GM21723 (cell line): ENCODE measurements around the gene RALBP1.

Experiments
- ATAC-seq: cut with Tn5 transposase; IDR thresholded peaks from one replicate; pipeline ENCODE4 v1.9.1; 2021; ENCODE audit warnings: mild to moderate bottlenecking, moderate library complexity; ENCODE audit not compliant: unreplicated experiment

RALBP1 gene

DNA sequence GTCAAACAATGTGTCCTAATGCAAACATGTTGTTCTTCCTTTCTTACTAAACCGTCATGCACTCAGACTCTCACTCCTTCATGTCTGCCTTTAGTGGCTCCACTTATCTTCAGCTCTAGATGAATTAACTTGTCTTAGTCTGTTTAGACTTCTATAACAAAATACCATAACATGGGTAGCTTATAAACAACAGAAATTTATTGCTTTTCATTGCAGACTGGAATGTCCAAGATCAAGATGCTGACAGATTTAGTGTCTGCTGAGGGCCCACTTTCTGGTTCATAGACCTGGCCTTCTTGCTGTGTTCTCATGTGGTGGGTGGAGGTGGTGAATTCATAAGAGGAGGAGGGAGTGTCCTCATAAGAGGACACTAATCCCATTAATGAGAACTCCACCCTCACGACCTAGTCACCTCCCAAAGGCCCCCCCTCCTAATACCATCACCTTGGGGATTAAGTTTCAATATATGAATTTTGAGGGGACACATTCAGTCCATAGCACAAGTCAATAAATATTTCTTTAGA is 32.3 kb downstream of the RALBP1 start:
- no peak for ATAC-seq

DNA sequence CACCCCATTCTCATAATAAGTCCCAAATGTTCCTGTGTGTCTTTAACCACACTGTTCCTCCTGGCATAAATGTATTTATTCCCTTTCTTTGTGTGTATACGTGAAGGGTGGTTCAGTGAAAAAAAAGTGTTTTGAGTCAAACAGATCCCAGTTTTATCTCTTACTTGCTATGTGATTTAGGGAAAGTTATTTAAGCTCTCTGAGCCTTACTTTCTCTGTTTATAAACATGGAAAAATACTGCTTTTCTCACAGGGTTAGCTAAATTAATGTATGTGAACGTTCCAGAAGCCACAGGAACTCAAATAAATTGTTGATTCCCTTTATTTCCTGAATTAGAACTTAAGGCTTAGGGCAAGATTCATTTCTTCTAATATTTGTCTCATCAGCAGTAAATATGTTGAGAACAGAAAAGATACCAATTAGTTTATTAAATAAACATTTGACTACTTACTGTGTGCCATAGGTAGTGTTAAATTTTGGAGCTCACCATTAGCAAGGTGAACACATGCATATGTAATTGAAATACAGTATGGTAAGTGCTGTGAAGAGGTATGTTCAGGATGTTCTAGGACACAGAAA is 33.2 kb downstream of the RALBP1 start:
- ATAC-seq: no peak

DNA sequence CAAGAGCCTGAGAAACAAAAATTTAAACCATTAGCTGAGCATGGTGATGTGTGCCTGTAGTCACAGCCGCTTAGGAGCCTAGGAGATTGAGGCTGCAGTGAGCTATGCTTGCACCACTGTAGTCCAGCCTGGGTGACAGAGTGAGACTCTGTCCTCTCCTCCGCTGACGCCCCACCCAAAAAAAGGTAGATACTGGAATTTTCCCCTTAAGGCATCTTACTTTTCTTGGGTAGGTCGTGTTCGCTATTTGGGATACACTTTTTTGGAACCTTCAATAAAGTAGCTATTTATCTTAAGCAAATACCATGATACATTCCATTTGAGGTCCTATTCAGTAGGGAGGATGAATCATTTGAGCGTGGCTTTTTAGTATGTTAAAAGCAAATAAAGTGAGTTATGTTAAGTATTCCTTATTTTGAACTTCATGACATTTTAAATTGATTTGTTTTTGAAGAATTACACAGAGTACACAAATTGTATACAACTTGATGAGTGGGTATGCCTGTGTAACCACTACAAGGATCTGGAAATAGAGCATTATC is 38.7 kb downstream of the RALBP1 start:
- no peak for ATAC-seq

DNA sequence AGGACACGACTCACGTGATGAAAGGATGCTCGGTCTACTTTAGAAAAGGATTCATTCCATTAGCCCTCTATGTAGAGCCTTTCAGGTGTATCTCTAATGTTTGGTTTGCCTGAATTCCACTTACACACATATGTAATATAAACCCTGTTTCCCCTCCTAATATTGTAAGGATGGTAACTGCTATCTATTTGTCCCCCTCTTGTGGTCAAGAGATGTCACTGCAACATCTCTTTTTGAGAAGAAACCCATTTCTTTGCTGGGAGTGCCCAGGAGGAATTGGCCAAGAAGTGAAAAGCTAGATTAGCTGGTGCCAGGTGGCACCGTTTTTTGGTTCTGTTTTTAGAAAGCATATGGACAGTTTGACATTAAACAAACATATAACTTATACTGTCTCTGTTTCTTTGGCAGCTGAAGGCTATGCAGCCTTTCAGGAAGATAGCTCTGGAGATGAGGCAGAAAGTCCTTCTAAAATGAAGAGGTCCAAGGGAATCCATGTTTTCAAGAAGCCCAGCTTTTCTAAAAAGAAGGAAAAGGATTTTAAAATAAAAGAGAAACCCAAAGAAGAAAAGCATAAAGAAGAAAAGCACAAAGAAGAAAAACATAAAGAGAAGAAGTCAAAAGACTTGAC is 41.2 kb downstream of the RALBP1 start:
- ATAC-seq: no peak

DNA sequence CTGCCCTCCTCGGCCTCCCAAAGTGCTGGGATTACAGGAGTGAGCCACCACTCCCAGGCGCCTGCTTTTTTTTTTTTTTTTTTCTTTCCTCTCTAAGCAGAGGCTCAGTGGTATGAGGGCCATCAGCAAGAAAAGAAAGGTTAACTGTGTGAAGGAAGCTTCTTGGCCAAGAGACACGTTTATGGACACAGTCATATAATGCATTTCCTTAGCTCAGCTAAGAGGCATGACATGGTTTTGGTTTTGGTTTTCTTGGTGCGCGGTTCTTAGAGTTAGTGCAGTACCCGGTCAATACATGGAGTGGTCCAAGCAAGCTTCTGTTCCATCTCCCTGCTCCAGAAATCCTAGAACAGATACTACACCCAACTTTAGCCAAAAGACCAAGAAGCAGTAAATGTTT is 42.6 kb downstream of the RALBP1 start:
- ATAC-seq: no peak

DNA sequence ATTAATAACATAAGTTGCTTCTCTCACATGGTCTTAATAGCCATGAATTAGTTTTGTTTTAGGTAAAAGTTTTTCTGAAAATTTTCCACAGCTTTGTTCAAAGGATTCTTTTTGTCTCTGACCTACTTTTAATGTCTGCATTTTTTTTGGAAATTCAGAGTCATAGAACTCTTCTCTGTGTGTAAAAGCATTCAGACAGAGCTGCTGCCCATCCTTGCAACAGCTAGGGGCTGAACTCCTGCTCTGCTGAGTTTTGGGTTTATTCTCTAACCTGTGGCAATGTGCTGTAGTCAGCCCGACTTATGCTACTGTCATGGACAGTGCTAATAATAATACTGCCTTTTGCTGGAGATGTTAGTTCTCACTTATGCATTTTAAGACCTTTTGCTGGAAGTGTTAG is 44.1 kb downstream of the RALBP1 start:
- ATAC-seq: no peak

DNA sequence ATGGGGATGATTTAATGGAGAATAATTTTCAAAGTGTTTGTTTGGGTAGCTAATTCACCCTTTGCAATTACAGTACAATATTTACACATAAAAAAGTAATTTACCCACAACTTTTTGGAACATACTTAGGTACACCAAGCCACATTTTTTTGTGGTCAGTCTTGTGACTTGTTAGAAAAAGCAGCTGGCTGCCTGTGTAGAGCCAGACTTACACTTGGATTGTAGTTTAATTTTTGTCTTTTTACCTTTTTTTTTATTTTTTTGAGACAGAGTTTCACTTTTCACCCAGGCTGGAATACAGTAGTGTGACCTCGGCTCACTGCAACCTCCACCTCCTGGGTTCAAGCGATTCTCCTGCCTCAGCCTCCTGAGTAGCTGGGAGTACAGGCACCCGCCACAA is 45.4 kb downstream of the RALBP1 start:
- ATAC-seq: no peak

DNA sequence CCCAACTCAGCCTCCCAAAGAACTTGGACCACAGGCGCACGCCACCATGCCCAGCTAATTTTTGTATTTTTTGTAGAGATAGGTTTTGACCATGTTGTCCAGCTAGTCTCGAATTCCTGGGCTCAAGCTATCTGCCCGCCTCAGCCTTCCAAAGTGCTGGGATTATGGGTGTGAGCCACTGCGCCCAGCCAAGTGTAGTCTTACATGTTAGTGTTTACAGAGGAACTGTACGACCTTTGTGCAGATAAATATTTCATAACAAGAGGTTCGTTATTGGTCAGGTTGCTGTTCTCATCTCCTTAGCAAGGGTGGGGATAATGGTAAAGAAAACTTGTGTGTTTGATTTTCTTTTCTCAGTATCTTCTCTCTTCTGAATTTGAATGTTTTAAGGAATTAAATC is 46.5 kb downstream of the RALBP1 start:
- no peak for ATAC-seq

DNA sequence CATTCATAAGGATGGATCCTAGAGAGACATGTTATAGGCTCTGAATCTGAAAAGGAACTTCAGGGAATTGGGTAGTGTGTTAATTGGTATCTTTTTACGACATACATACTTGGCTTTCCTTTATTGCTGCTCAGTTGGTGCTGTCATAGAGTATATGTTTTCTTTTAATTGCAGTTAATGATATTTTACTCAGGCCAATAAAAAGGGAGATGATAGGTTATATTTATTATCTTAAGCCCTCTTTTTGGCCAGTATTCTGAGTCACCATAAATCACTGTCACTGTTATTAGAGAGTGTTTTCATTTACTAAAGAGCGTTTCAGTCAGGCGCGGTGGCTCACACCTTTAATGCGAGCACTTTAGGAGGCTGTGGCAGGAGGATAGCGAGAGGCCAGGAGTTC is 47.6 kb downstream of the RALBP1 start:
- ATAC-seq: no peak

DNA sequence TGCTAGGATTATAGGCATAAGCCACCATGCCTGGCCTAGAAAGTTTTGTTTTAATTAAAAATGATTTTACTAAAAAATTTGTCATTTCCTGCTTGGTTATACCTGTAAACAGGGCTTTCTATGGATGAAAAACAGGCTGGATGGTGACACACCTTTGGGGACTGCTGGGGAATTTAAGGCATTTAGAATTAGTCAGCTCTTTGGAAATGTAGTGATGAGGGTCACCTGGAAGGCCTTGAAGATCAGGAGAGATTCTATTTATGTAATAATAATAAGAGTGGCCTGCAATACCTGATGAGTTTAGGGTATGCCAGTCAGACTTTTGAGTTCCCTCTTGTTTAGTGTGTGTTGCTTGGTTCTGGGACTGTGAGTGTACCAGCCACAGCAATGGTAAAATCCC is 51.1 kb downstream of the RALBP1 start:
- no peak for ATAC-seq

DNA sequence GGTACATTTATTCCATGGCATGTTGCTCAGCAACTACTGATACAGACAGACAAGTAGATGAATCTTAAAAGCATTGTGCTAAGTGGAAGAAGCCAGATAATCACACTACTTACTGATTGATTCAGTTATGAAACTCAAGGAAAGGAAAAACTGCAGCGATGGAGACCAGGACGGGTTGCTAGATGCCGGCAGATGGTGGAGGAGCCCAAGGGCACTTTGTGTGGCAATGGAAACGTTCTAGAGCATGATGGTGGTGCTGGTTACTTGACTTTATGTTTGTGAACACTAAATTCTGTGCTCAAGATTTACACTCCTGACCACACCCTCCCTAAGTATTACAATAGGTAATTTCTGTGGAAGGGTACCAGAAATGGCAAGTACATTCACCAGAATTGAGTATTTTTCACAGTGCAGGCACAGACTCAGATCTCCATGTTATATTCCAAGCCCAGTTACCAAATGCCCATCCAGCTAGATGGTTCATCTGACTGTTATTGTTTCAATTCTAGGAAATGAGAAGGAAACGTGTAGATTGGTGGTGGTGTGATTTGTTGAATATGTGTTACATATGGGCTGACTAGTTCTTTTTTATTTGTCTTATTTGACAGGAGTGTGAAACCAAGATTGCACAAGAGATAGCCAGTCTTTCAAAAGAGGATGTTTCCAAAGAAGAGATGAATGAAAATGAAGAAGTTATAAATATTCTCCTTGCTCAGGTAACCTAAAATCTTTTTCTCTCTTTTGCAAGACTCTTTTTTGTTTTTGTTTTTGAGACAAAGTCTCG is 55.1 kb downstream of the RALBP1 start:
- ATAC-seq: no peak

DNA sequence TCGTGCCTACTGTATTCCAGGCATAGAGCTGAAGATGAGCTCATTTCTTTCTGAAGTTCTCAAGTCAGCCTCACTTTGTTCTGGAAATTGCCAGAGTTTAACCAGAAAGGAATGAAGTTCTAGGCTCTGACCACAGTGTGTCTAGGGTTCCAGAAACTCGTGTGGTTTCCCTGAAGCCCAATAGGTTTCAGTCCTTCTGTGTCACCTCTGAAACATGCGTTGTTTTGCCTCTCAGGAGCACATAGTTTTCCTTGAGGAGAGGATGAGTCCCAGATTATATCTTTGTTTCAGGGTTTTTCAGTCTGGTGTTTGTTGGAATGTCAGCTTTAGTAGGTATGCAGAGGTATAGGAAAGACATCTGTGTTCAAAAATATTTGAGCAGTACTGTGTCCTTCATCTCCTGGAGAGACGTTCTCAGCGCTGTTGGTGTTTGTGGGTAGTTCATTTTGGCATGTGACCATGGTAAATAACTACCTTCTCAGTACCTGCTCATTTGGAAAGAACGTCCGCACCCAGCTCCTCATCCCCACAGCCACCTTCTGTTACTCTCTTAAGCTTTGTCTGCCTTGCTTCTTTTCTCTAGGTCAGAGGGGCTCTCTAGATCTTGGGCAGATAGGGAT is 56.6 kb downstream of the RALBP1 start:
- ATAC-seq: no peak

DNA sequence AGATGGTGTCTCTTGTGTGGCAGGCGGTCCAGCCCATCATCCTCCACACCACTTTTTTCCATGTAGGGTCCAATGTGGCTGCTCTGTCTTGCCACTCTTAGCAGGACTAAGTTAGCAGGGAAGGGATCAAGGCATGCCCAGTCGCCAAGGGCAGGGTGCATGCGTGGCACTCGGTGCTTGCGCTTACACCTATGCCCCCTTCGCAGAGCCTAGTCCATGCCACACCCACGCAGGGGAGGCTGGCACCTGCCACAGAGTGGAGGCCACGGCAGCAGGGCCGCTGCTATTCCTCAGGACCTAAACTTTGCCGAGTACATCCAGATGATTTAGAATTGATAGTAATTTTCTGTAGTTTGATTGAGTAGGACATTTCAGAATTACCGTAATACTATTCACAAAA is 59.5 kb downstream of the RALBP1 start:
- no peak for ATAC-seq

DNA sequence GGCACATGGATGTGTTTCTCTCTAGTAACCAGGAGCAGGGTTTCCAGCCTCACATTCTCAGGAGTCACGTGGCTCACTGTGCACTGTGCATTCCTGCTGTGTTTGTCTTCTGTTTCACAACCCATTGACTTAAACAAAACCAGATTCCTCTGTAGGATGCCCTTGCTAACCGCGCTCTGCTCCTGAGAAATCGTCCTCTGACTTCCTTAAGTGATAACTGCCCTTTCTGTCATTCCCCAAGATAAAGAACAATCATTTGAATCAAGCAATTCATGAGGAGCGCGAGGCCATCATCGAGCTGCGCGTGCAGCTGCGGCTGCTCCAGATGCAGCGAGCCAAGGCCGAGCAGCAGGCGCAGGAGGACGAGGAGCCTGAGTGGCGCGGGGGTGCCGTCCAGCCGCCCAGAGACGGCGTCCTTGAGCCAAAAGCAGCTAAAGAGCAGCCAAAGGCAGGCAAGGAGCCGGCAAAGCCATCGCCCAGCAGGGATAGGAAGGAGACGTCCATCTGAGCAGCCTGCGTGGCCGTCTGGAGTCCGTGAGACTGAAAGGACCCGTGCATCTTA is 60.2 kb downstream of the RALBP1 start:
- no peak for ATAC-seq

DNA sequence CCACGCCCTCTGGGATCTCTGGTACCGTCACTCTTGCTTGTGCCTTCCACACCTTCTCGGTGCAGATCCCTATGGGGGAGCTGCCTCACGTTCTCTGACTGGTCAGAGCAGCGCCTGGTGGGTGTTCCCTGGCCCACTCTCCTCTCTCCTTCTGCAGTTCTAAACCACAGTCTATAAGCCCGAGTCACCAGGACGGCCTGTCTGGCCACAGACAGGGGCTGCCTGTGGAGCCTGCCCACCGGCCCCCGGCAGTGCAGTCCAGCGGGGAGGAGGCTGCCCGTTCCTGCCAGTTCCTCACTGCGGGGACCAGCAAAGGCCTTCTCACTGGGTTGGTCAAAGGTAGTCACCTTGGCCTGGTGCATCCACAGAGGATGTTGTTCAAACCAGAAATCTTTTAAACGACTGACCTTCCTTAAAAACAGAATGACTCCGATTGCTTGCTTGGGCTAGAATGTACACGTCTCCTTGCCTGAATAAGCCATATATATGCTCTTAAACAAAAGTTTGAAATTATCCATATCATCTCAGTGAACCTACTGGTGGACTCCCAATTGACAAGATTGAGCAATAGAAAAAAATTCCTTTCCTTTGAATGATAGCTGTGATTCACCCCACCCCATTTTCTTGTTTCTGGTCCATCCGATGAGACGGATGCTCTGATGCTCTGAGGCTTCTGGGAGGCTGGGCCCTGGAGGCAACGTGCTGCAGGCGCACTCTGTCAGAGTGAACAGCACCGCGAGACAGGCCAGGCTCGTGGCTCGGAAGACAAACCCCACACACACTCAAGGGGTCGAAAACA is 61.2 kb downstream of the RALBP1 start:
- no peak for ATAC-seq

DNA sequence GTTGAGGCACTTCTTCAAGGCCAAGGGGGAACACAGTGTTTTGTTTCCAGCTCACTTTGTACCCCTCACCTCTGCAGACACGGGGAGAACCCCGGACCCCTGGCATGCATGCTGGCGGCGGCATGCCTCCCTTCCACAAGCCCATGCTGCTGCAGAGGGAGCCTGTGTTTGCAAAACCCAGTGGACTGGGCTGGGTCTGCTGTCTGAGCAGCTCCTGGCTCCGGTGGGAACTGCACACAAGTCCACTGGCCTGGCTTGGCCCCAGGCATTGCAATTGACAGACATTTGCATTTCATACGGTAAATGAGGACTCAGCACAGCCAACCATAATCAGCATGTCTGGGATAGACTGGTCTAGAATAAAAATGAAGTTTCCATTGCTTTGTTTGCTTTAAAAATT is 62.4 kb downstream of the RALBP1 start:
- no peak for ATAC-seq

DNA sequence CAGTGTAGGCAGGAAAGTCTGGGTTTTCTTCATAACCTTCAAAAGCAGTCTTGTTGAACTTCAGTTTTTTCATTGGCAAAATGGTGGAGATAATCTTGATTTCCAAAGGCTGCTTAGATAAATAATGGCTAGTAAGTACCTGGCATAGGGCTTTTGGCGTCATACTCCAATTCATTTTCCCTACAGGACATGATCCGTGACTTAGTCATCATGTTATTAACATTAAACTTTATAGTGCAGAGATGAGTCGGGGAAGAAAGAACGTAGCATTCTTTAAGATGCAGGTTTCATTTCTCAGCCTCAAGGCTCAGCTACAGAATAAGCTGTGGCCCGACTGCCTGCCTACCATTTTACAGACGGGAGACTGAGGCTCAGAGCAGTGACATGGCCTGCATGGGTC is 64.0 kb downstream of the RALBP1 start:
- no peak for ATAC-seq

DNA sequence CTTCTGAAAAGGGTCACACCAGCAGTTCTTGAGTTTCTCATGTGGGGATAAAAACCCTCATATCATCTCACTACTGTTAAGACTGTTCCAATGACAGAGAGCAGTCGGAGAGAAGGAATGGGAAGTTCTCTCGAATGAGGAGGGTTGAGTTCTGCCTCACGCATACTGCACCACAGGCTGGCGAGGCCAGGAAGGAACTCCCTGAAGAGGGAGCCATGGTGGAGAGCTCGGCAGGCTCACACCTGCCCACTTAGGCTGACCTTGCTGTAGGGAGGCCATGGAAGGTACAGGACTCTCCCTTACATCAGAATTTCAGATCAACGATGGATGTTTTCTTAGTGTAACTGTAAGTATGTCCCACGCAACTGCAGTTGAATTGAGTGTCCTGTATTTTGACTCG is 64.6 kb downstream of the RALBP1 start:
- ATAC-seq: no peak

DNA sequence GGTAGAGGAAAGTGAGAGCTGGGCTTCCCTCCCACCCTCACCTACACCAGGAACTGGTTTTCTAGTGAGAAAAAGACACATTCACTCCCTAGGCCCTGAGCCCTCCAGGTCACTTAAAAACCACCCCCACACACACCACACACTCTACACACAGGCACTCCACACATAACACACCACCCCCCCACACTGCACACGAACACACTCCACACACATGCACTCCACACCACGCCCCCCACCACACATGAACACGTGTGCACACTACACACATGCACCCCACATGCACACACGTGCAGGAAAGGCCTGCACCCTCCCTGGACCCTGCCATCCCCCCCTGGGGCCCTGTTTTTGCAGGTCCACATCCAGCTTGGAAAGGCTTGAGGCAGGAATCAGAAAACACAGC is 67.6 kb downstream of the RALBP1 start:
- ATAC-seq: no peak

DNA sequence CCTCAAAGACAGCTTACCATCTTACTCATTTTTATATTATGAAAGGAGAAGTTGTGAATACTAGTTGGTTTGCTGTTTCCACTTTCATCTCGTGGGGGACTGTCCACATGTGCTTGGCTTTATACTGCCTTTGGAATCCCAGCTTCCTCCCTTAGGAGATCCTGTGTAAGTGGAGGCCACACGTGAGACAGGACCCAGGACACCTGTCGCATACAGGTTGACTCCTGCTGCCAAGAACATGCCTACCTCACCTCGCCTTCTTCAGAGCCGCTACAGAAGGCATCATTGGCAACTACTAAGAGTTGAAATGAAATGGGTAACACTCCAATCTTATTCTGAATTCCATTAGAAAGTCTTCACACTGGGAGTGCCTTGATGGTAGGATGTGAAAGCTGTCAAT is 69.7 kb downstream of the RALBP1 start:
- ATAC-seq: no peak
